Activated naive CD4-positive, alpha-beta T cell treated with anti-CD3 and anti-CD28 coated beads, Interleukin-2, amount 50 U/mL, for 16 hours (primary cell): ENCODE measurements around the gene ATIC.
"Not testable (repeated sequence)": the region's sequence is repeated elsewhere in the genome, so short reads cannot be mapped to it uniquely, and the experiment has no call there.

ENCODE experiments used
- DNase-seq: peaks from one replicate; pipeline ENCODE4 v3.0.0-alpha.2; 2020

The ATIC gene

DNA sequence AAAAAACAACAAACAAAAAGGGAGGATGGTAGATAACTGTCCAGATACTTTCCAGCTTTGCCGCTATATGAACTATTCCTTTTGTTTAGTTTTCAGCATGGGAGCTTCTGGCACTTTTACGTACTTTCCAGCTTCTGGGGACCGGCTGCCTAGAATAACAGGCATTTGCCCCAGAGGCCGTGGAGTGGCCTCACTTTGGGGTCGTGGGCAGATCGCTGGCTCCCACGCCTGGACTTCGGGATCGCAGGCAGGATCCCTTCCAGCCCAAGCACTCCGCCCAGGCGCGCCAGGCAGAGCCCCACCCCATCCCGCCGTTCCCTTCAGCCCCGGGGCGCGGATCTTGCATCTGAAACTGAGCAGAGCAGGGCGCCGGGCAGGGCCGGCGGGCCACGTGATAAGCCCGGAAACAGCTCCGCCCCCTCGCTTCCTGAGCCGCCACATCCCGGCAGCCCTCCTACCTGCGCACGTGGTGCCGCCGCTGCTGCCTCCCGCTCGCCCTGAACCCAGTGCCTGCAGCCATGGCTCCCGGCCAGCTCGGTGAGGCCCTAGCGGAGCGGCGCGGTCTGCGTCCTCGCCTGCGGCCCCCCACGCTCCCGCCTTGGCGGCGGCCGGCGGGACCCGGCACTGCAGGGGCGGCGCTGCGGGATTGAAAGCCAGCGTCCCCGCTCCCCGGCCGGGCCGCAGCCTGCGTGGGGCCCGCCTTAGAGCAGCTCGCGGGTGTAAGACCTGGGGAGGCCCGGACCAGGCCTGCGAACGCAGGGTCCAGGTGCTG, at the start of gene ATIC:
ATIC (plus strand) TSS at position 435 of the 772 bp plus-strand sequence; CDS start at position 519, 84 bp downstream.
- DNase-seq: peak; percentile 91

DNA sequence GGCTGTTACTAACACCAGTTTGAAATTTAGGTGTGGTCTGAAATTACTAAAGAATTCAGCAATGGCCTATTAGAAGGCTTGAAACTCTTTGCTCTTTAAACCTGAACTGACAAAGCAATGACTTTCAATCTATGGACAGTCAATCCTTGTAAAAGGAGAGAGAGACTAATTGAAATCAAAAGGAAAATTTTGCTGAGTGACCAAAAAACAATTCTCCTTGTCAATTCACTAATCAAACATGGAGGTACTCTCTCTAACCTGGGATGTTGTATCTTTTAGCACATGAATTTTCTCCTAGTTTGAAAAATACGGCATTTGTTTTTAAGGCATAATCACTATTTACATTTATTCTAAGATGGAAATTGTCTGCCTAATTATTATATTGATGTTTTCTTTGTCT, 49.6 kb upstream of the ATIC start:
- DNase-seq: no peak

DNA sequence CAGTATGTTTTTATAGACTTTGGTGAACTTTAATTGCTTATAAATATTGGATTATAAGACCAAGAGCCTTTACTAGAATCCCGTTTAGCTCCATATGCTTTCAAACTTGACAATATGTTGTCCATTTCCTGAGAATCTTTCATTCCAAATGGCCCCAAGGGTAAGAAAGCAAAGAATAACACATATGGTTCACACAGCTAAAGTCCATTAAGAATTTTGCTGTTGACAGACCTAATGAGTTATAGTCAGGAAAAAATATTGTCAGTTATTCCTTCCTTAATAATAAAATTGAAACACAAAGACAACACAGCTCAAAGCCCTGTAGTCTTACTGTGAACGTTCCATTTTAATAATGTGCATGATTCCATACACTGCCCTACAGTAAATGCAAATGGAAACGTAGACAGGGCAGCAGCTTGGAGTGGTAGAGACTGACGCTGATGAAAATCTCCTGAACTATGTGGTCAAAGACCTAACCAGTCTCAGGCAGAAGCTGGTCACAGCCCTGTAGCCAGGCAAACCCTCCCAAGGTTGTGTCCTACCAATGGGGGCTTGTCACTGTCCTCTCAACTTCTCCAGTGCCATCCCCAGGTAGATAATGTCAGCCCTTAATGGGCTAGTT, 49.0 kb upstream of the ATIC start:
- no peak for DNase-seq

- DNase-seq: no peak
Observed at GRCh38 chr2:215264374-215264773, 47.5 kb upstream of the ATIC start.

- DNase-seq: peak; percentile 52
Observed at GRCh38 chr2:215269397-215270117, 42.3 kb upstream of the ATIC start.

DNA sequence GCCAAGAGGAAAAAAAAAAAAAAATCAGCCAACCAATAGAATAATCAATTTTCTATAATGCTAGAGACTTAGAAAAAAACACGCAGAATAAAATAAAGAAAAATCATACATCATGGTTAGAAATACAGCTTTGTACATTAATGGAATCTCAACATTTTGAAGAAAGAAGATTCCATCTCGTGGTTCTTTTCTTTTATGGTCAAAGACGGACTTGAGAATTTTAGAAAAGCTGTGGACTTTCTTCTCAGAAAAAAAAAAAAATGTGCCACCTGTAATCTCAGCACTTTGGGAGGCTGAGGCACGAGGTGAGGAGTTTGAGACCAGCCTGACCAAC, 41.8 kb upstream of the ATIC start:
- DNase-seq: no peak

DNA sequence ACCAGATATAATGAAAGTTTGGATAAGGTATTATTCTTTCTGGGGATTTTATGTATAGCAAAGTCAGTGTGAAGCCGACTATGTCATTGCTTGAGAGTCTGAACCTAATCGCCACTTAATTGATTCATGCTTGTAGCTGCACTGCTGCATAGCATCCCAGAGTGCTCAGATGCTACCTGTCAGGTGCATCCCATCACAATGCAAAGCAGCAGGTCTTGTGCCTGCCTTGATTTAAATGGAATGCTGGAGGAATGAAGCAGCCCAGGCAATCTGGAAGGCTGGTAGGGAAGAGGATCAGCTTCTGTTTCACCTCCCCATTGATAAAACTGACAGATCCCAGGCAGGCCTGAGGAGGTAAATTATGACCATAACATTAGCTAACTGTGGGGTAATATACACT, 40.4 kb upstream of the ATIC start:
- no peak for DNase-seq

DNA sequence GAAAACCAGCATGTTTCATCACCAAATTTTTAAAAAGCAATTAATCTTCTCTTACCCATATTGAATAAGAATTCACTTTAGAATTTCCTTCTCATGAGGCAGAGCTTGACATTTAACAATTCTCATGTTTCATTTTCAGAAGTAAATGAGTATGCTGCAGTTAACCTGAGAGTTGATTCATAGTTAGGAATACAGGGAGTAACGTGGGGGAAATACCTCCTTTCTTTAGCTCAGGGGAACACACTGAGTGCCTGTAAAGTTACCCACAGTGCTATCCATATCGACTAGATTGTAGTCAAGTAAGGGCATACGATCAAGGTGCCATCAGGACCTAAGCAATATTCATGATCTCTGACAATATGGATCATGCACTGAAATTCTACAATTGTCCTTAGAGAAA, 38.9 kb upstream of the ATIC start:
- DNase-seq: no peak

GRCh38 chr2:215274829-215275228, 37.0 kb upstream of the ATIC start:
- DNase-seq: no peak

DNA sequence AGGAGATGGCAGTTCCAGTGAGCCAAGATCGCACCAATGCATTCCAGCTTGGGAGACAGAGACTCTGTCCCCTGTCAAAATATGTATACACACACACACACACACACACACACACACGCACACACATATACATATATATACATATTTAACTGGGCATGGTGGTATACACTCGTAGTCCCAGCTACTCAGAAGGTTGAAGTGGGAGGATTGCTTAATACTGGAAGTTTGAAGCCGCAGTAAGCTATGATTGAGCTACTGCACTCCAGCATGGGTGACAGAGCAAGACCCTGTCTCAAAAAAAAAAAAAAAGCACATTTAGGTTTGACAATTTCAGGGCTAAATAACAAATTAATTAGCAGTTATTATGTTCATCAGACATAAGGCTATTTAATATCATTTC, 36.0 kb upstream of the ATIC start:
- no peak for DNase-seq

DNA sequence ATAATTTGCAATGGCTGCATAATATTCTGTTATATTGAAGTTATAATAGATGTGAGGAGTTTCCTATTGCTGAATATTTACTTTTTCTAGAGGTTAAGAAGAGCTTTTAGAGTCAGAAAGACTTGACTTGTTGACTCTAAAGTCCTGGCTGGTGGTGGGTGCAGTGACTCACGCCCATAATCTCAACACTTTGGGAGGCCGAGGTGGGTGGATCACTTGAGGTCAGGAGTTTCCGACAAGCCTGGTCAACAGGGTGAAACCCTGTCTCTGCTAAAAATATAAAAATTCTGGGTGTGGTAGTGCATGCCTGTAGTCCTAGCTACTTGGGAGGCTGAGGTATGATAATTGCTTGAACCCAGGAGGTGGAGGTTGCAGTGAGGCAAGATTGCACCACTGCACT, 33.9 kb upstream of the ATIC start:
- DNase-seq: no peak

DNA sequence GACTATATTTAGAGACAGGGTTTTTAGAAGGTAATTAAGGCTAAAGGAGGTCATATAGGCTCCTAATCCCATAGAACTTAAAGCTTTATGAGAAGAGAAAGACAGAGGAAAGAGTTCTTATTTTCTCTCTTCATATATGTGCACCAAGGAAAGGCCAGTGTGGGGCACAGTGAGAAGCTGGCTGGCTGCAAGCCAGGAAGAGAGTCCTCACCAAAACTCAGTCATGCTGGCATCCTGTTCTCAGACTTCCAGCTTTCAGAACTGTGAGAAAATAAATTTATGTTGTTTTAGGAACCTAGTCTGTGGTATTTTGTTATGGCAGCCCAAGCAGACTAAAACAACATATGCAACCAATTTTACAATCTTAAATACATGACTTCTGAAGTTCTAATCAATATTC, 31.5 kb upstream of the ATIC start:
- DNase-seq: no peak

DNA sequence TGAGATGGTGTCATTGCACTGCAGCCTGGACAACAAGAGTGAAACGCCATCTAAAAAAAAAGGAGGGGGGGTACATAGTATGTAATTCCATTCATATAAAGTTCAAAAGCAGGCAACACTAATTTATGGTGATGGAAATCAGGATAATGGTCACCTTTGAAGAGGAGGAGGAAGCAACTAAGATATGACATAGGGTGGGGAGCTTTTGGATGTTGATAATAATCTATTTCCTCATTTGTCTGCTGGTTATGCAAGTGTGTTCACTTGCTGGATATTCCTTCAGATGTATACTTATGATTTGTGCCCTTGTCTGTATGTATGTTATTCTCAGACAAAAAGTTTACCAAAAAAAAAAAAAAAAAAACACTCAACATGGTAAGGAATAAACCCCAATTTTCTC, 28.6 kb upstream of the ATIC start:
- no peak for DNase-seq

GRCh38 chr2:215286309-215286708, 25.6 kb upstream of the ATIC start:
- DNase-seq: no peak

DNA sequence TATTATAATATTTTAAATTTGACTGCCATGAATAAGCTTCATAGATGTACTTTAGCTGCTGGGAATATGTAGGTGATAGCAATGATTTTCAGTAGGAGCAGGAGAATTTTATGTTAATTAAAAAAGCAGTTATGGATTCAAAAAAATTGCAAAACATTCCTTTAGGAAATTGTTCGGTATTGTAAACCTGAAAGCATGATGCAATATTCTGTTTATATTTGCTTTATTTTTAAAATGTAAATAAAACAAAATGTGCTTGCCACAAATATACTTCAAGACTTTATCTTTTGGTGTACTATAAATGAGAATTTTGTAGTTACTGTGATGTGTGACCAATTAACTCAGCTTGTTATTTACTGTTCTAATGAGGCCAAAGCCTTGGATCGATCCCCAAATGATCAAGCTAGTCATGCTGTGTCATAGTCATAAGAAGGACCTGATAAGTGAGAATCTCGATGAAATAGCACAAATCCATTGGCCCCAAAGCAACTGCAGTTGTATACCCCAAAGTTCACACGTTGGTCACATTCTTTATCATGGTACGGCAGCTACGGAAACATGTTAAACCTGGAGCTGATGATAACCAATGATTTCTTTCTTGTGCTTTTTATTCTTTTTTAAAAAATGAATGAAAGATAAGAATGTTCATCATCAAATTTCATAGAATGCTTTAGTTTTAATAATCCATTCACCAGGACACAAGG, 23.6 kb upstream of the ATIC start:
- no peak for DNase-seq

GRCh38 chr2:215290980-215291599, 20.8 kb upstream of the ATIC start:
- no peak for DNase-seq

DNA sequence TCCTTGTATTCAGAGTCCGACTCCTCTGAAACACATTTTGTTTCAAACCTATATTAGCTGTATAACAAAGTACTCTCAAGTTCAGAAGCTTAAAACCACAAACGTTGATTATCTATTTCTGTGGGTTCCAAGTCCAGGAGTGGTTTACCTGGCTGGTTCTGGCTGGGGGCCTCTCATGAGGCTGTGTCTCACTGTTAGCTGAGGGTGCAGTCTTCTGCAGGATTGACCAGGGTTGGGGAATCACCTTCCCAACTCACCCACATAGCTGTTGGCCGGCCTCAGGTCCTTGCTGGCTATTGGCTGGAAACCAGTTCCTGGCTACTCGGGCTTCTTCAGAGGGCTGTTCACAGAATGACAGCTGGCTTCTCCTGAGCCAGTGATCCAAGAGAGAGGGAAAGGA, 18.0 kb upstream of the ATIC start:
- DNase-seq: no peak

DNA sequence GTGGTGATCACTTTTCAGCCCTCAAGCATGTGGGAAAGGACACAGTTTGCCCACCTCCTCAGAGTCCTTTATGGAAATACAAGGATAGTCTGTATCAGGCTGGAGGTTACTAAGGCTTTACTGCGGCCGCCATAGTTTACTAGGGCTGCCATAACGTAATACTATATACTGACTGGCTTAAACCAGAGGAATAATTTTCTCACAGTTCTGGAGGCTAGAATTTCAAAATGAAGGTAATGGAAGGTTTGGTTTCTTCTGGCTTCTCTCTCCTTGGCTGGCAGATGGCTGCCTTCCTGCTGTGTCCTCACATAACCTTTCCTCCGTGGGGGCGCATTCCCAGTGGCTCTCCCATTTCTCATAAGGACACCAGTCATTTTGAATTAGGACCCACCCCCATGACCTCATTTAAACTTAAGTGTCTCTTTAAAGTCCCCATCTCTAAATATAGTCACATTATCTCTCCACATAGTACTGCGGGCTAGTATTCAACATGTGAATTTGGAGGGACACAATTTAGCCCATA, 12.5 kb upstream of the ATIC start:
- DNase-seq: no peak

- no peak for DNase-seq
Observed at GRCh38 chr2:215301994-215302393, 9.9 kb upstream of the ATIC start.

DNA sequence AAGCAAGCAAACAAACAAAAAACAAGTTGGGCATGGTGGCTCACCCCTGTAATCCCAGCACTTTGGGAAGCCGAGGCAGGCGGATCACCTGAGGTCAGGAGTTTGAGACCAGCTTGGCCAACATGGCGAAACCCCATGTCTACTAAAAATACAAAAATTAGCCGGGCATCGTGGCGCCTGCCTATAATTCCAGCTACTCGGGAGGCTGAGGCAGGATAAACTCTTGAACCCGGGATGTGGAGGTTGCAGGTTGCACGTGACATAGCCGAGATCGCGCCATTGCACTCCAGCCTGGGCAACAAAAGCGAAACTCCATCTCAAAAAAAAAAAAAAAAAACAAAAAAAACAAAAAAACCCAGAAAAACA, 617 bp upstream of the ATIC start:
- DNase-seq: not testable (repeated sequence)

DNA sequence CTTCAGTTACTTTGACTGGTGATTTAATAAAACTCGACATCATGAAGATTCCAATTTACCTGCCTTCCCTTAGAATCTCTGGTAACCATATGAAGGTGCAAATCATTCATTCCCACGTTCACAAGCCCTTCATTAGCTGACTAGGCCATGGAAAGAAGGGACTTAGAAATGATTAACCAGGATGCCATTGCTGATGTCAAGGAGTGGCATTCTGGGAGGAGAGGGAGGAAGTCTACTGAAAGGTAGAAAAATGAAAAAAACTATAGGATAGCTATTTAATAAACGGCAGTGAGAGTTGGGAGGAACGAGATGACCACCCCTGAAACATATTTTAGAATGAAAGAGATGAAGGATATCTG, 1.4 kb downstream of the ATIC start:
- DNase-seq: no peak

DNA sequence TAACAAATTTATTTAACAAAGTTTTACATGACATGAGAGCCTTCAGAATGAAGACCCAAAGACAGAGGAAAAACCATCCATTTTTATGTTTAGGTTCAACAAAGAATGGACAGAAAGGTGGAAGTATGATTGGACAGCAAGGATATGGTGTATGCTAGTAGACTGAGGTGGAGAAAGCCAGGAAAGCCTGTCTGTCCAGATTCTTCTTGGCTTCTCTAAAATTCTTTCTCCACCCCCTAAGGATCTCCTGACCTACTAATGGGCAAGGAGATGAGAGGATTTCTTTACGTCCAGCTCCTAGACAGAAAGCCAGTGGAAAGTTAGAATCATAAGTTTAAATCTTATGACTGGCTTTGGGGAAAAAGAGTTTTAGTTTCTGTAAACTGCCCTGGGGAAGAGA, 3.0 kb downstream of the ATIC start:
- DNase-seq: no peak

DNA sequence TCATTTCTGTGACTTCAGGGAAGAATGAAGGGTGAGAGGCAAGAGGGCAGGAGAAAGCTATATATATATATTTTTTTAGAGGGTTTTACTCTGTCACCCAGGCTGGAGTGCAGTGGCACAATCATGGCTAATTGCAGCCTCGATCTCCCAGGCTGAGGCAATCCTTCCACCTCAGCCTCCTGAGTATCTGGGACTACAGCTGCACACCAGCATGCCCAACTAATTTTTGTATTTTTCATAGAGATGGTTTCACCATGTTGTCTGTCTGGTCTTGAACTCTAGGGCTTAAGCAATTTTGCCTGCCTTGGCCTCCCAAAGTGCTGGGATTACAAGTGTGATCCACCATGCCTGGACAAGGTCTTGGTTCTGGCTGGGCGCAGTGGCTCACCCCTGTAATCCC, 3.4 kb downstream of the ATIC start:
- no peak for DNase-seq
